Measurements from ENCODE around the gene SLC12A7.

Gene SLC12A7

GRCh38 chr5:1125030-1125357 is 13.1 kb upstream of the SLC12A7 start:
- DNase-seq (ENCODE audit: low spot score): no peak

GRCh38 chr5:1124205-1125029 is 12.6 kb upstream of the SLC12A7 start:
- DNase-seq (ENCODE audit: low spot score): no peak

DNA sequence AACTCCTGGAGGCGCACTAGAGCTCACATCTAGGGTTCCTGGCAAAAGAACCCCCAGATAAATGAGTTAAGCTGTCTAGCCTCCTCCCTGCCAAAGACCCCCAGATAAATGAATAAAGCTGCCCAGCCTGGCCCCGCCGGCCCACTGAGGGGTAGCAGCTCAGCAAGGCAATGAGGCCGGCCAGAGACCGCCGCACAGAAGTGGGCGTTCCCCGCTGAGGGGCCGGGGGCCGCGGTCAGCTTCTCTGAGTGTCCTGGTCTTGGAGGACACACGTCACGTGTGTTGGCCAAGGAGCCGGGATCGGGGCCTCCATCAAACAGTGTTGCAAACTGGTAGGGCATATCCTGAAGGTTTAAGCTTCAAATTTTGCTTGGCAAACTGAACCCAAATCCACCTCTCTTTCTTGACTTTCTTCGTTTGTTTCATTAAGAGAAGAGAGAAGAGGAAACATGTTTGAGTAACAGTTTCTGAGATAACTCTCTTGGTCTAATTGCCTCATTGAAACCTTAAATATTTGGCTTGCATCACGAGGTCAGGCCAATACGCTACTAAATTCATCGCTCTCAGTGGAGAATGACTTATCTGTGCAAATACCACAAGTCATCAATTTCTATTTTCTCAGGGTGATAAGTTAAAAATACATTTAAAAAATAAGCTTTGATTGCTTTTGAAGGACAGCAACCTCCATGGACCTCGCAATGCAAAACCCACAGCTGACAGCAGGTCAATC is 11.7 kb upstream of the SLC12A7 start:
- DNase-seq (ENCODE audit: low spot score): no peak

DNA sequence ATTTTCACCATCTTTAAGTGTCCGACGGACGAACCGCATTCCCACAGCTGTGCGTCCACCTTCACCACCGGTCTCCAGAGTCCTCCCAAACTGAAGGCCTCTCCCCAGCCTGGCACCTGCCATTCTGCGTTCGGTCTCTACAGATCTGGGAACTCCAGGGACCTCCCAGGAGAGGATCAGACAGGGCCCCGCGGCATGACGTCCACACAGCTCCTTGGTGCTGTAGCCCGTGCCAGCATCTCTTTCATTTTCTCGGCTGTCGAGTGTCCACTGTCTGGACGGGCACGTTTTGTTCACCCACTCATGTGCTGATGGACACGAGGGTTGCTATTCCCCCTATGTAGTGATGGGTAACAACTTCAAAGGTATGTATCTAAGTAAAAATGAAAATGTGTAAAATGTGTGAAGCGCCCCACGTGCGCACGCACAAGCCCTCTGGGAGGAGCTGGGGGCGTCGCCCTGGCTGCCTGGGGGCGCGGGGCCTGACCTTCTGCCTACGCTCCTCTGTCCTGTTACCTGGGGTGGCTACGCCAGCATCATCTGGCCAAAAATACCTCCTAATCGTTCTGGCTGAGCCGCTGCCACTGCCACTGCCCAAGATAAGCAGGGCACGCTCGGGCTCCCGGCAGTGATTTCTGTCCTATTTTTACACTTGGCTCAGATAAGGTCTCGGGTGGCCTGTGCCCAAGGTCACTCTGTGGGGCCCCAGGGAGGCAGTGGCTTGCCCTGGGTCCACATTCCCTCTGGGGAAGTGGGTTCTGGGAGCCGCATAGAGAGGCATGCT is 10.8 kb upstream of the SLC12A7 start:
- DNase-seq (ENCODE audit: low spot score): no peak

DNA sequence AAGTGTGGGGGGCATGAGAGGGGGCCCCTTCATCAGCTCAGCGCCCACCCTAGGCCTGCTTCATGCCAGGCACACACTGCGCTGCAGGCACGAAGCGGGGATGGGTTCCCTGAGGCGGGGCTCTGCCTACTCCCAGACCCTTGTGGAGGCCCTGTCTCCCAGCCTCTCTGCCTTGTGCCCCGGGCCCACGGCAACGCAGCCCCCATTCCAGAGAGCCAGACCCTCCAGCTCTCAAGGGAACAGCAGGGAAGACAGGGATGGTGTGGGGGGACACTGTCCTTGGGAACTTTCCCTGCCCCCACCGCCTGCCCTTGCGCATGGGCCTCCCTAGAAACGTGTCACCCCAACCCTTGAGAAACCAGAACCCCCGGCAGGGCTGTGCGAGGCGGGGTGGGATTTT is 10.0 kb upstream of the SLC12A7 start:
- DNase-seq (ENCODE audit: low spot score): no peak

- DNase-seq (ENCODE audit: low spot score): no peak
Observed at GRCh38 chr5:1121044-1121443, 9.2 kb upstream of the SLC12A7 start.

DNA sequence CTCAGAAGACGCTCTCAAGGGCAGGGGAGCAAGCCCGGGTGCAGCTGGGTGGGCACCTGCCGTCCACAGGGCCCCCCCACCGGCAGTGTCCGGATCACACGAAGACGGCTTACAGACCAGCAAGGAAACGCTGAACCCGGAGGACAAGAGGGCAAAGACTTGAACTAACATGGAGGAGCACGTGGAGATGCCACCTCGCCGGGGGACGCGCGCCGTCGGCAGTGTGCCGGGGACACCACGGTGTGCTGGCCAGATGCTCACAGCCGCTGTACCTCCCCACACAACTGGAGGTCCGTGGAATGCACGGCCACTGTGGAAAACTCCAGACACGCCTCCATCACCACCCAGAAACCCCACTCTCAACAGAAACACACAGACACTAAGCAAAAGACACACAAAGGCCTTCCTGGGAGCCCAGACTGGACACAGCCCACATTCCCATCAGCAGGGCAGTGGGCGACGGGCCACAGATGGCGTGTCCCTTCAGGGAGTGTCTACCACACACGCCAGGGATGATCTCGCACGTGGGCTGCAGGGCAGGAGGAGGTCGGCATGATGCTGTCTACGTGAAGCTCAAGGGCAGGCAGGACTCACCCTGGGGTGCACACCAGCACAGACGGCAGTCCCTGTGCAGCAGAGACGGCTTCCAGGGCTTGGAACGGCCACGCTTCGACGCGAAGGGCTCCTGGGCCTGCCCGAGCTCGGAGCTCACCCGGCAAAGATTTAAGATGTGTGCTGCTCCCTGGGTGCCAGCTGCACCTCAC is 8.6 kb upstream of the SLC12A7 start:
- no peak for DNase-seq (ENCODE audit: low spot score)

- DNase-seq (ENCODE audit: low spot score): no peak
Observed at GRCh38 chr5:1119312-1119831, 7.5 kb upstream of the SLC12A7 start.

GRCh38 chr5:1118738-1119137 is 6.9 kb upstream of the SLC12A7 start:
- no peak for DNase-seq (ENCODE audit: low spot score)

- DNase-seq (ENCODE audit: low spot score): no peak
Observed at GRCh38 chr5:1118231-1118698, 6.4 kb upstream of the SLC12A7 start.

GRCh38 chr5:1116977-1117376 is 5.1 kb upstream of the SLC12A7 start:
- DNase-seq (ENCODE audit: low spot score): no peak

- DNase-seq (ENCODE audit: low spot score): no peak
Observed at GRCh38 chr5:1116109-1116740, 4.4 kb upstream of the SLC12A7 start.

GRCh38 chr5:1115123-1115815 is 3.4 kb upstream of the SLC12A7 start:
- DNase-seq (ENCODE audit: low spot score): no peak

DNA sequence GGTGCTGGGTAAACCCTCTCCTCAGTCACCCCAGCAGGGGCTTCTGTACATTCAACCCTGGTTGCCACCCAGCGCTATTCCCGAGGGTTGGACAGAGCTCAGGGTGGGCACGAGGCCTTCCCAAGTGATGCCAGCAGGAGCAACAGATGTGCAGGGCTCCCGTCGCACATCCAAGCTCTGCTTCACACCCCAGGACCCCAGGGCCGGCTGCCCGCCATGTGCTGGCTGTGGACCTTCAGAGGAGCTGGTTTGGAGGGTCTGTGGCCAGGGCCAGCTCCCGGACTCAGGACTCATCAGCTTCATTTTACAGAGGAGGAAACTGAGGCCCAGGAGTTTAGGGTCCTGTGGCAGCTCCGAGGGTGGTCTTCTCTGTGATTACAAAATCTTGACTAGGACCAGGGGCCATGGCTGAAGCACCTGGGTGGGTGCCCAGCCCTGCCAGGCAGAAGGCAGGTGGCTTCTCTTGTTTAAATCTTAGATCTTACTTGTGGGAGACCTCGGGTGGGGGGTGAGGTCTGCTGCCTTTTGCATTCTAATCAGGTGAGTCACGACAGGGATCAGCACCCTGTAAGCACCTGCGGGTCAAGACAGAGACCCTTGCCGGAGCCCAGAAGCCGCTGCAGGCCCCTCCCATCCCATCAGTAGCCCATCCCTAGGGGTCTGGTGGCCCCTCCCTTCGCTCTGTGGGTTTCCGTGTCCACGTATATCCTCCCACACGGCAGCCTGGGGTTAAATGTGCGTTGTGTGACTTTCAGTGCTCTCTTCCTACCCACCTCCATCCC is 2.1 kb upstream of the SLC12A7 start:
- DNase-seq (ENCODE audit: low spot score): no peak

- DNase-seq (ENCODE audit: low spot score): no peak
Observed at GRCh38 chr5:1113332-1113690, 1.4 kb upstream of the SLC12A7 start.

- DNase-seq (ENCODE audit: low spot score): no peak
Observed at GRCh38 chr5:1112596-1113331, 901 bp upstream of the SLC12A7 start.

DNA sequence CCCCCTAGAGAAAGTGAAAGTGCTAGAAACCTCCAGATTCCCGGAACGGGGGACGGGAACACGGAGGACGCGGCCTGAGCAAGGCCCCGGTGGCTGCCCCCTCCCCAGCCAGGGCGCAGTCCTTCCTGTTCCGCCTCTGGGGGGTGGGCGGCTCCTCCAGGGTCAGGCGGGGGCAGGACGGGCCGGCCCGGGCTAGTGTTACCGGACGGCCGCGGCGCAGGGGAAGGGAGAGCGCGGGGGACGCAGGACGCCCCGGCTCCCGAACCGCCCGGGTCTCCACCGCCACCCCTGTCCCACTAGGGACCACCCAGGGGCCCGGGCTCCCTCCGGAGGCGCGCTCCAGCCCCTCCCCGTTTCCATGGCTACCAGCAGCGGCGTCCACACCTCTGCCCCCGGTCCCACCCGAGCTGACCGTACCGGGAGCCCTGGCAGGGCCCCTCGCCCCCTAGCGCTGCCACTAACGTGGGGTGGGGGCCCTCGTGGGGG is 579 bp downstream of the SLC12A7 start:
- DNase-seq (ENCODE audit: low spot score): no peak

GRCh38 chr5:1110307-1111240 is 1.3 kb downstream of the SLC12A7 start:
- no peak for DNase-seq (ENCODE audit: low spot score)
